Caco-2 (cell line): ENCODE results near the gene KLK1. TPM values are rescaled to one million over a fixed set of nuclear protein-coding genes. Genes with fewer than 3 reads are reported as not detected.

Experiments used
- BruUV-seq: library from RNA; stranded (reverse); fragments of 400-500 nt; replicated peaks from 2 replicates; lab custom pipeline; 2021; lab: Mats Ljungman, UMichigan
- CTCF ChIA-PET: fragments of 300-600 bp; sonication (Branson Sonifier 250); formaldehyde crosslinking; loops from one replicate; lab custom pipeline; 2022; ENCODE audit warnings: antibody characterized with exemption; lab: Charles Lee
- POLR2A ChIA-PET: fragments of 300-600 bp; sonication (Branson Sonifier 250); formaldehyde crosslinking; loops from one replicate; lab custom pipeline; 2022; ENCODE audit warnings: antibody characterized with exemption; lab: Charles Lee
- DNase-seq, 2 experiments: peaks; one replicate each; pipeline versions ENCODE4 v3.0.0 to v3.0.0-alpha.2; 2020 to 2022
- H3K27me3 ChIP-seq: replicated peaks from 2 replicates; pipeline ENCODE4 v1.6.0; 2011; ENCODE audit warnings: low read length; ENCODE audit not compliant: control insufficient read depth, insufficient read depth
- H3K36me3 ChIP-seq: 2 replicates; pipeline ENCODE4 v1.5.1; 2011; ENCODE audit warnings: low read length; ENCODE audit not compliant: control insufficient read depth, insufficient read depth
- H3K4me1 ChIP-seq: fragments of 250-450 bp; sonication (Bioruptor Pico); 2 replicates; pipeline ENCODE4 v1.5.1; 2020; ENCODE audit warnings: mild to moderate bottlenecking
- H3K4me3 ChIP-seq: 2 replicates; pipeline ENCODE4 v1.5.1; 2011; ENCODE audit warnings: low read depth, mild to moderate bottlenecking, control low read depth, low read length
- H3K9me3 ChIP-seq: fragments of 250-450 bp; sonication (Bioruptor Pico); 2 replicates; pipeline ENCODE4 v1.5.1; 2020; ENCODE audit warnings: mild to moderate bottlenecking, moderate library complexity
- H3K27ac Mint-ChIP-seq: one replicate; pipeline ENCODE4 v1.8.0; 2022; ENCODE audit warnings: mixed read lengths; ENCODE audit not compliant: unreplicated experiment
- H3K27me3 Mint-ChIP-seq: one replicate; pipeline ENCODE4 v1.8.0; 2022; ENCODE audit warnings: mixed read lengths; ENCODE audit not compliant: insufficient read depth, unreplicated experiment
- H3K36me3 Mint-ChIP-seq: one replicate; pipeline ENCODE4 v1.8.0; 2022; ENCODE audit warnings: mild to moderate bottlenecking, mixed read lengths; ENCODE audit not compliant: insufficient read depth, unreplicated experiment
- H3K4me1 Mint-ChIP-seq: one replicate; pipeline ENCODE4 v1.8.0; 2022; ENCODE audit warnings: low read depth, mixed read lengths; ENCODE audit not compliant: unreplicated experiment
- H3K4me3 Mint-ChIP-seq: one replicate; pipeline ENCODE4 v1.8.0; 2022; ENCODE audit warnings: mild to moderate bottlenecking, moderate library complexity, mixed read lengths; ENCODE audit not compliant: unreplicated experiment
- H3K9me3 Mint-ChIP-seq: one replicate; pipeline ENCODE4 v1.8.0; 2022; ENCODE audit warnings: mixed read lengths; ENCODE audit not compliant: unreplicated experiment
- CTCF ChIP-seq, 2 experiments: fragments of 200-600 bp in 1 of 2; IDR thresholded peaks; 1 replicate in 1 of 2; 2 replicates in 1 of 2; pipeline versions ENCODE4 v1.5.1 to v1.8.0; 2011 to 2022; ENCODE audit warnings: antibody characterized with exemption in 1 of 2, control low read depth in 1 of 2, inconsistent platforms in 1 of 2, low read depth in 1 of 2, low read length in 1 of 2, mild to moderate bottlenecking in 1 of 2, moderate library complexity in 1 of 2; ENCODE audit not compliant: insufficient read depth in 1 of 2, severe bottlenecking in 1 of 2, unreplicated experiment in 1 of 2
- intact Hi-C: fragments of 100-400 bp; cut with micrococcal nuclease; formaldehyde crosslinking; loops from one replicate; pipeline ENCODE4 v1.10.0; 2022; ENCODE audit not compliant: unreplicated experiment
- total RNA-seq: library from RNA; stranded (reverse); gene quantifications from 2 replicates; pipeline ENCODE4 v1.2.3, GENCODE V29; 2022

KLK1 gene
- total RNA-seq, 1 experiment from 2014 or later, result 0.73 TPM

- TF ChIP-seq CTCF (IDR thresholded peaks at IDR 0.05; ENCODE audit: insufficient read depth in 1 of 2, low read depth in 1 of 2, low read length in 1 of 2, severe bottlenecking in 1 of 2, unreplicated experiment in 1 of 2), result no peak
- ChIA-PET CTCF (no interaction called here), POLR2A (no interaction called here)
- Histone ChIP-seq H3K9me3 (no peaks in the 10 kb centered on the region), H3K36me3 (no peaks in the 10 kb centered on the region), H3K4me1 (no peaks in the 10 kb centered on the region), H3K27me3 (no peaks in the 10 kb centered on the region), H3K4me3 (no peak overlapping the region)
- DNase-seq, result no peak
- Mint-ChIP-seq H3K27me3 (peaks cover 3% of the 10 kb centered on the region), H3K4me3 (no peak overlapping the region), H3K27ac (no peak overlapping the region), H3K4me1 (peaks cover 6% of the 10 kb centered on the region), H3K36me3 (peaks cover 21% of the 10 kb centered on the region), H3K9me3 (peaks cover 17% of the 10 kb centered on the region)
- no TSS peak for BruUV-seq
- intact Hi-C loops, result no loop called here
Measured at GRCh38 chr19:50808856-50809255, 14.7 kb downstream of the KLK1 start.

GRCh38 chr19:50804420-50805272, 18.9 kb downstream of the KLK1 start:
- DNase-seq, result peak; percentile 99
- peak overlapping the region; percentile 99 for H3K27ac Mint-ChIP-seq
- no peaks in the 10 kb centered on the region for H3K27me3 ChIP-seq
- H3K4me3 ChIP-seq, result peak overlapping the region; percentile 62
- peaks cover 12% of the 10 kb centered on the region for H3K4me1 Mint-ChIP-seq
- ChIA-PET POLR2A (interaction anchor here (0.6 to 1.0 kb wide), 8 partner anchors 8 to 420 kb away, joined by 3 to 7 read pairs (median 3); partner anchors contain the start of genes JOSD2 and POLD1), CTCF (interaction anchor here (0.6 to 0.9 kb wide), 3 partner anchors 80 to 290 kb away, joined by 4 to 7 read pairs (median 6); no protein-coding TSS in a partner anchor)
- no TSS peak for BruUV-seq
- no peaks in the 10 kb centered on the region for H3K9me3 ChIP-seq
- TF ChIP-seq CTCF (IDR thresholded peaks at IDR 0.05; ENCODE audit: insufficient read depth in 1 of 2, low read depth in 1 of 2, low read length in 1 of 2, severe bottlenecking in 1 of 2, unreplicated experiment in 1 of 2), result no peak
- H3K36me3 Mint-ChIP-seq, result peaks cover 63% of the 10 kb centered on the region
- peaks cover 10% of the 10 kb centered on the region; the same call in 1 of the 2 replicates for H3K4me1 ChIP-seq
- H3K9me3 Mint-ChIP-seq, result peaks cover 3% of the 10 kb centered on the region
- intact Hi-C loops, result loop anchor here (1.0 kb wide), 1 partner anchor 304 kb away; the partner anchor contains the start of gene CTU1
- no peaks in the 10 kb centered on the region for H3K27me3 Mint-ChIP-seq
- H3K36me3 ChIP-seq, result peaks cover 4% of the 10 kb centered on the region; the same call in 1 of the 2 replicates
- peak overlapping the region; percentile 93 for H3K4me3 Mint-ChIP-seq

GRCh38 chr19:50803633-50804419, 19.8 kb downstream of the KLK1 start:
- peaks cover 71% of the 10 kb centered on the region for H3K36me3 Mint-ChIP-seq
- POLR2A ChIA-PET, result interaction anchor here (0.6 kb wide), 2 partner anchors 116 to 187 kb away, joined by 3 read pairs; no protein-coding TSS in a partner anchor

More at GRCh38 chr19:50803633-50804419, 19.8 kb downstream of the KLK1 start:
- TF ChIP-seq CTCF (IDR thresholded peaks at IDR 0.05; ENCODE audit: insufficient read depth in 1 of 2, low read depth in 1 of 2, low read length in 1 of 2, severe bottlenecking in 1 of 2, unreplicated experiment in 1 of 2), result no peak
- no peaks in the 10 kb centered on the region for H3K27me3 ChIP-seq
- DNase-seq, result no peak
- Mint-ChIP-seq H3K27ac (peak overlapping the region; percentile 99), H3K27me3 (no peaks in the 10 kb centered on the region), H3K9me3 (no peaks in the 10 kb centered on the region), H3K4me3 (peak overlapping the region; percentile 93), H3K4me1 (peaks cover 12% of the 10 kb centered on the region)
- CTCF ChIA-PET, result interaction anchor here (0.9 kb wide), 1 partner anchor 118 kb away, joined by 6 read pairs; no protein-coding TSS in a partner anchor
- peaks cover 6% of the 10 kb centered on the region for H3K36me3 ChIP-seq
- intact Hi-C loops, result no loop called here
- peaks cover 10% of the 10 kb centered on the region; the same call in 1 of the 2 replicates for H3K4me1 ChIP-seq
- peak overlapping the region; percentile 62 for H3K4me3 ChIP-seq
- no peaks in the 10 kb centered on the region for H3K9me3 ChIP-seq
- BruUV-seq, result TSS peak; percentile 76
